GM18868 (cell line): ENCODE measurements around the gene DLEC1.
"Not testable (repeated sequence)": the region's sequence is repeated elsewhere in the genome, so short reads cannot be mapped to it uniquely, and the experiment has no call there.

ENCODE experiments used
- ATAC-seq: cut with Tn5 transposase; IDR thresholded peaks from one replicate; pipeline ENCODE4 v1.9.1; 2021; ENCODE audit warnings: mild to moderate bottlenecking, moderate library complexity; ENCODE audit not compliant: unreplicated experiment

DLEC1 gene

DNA sequence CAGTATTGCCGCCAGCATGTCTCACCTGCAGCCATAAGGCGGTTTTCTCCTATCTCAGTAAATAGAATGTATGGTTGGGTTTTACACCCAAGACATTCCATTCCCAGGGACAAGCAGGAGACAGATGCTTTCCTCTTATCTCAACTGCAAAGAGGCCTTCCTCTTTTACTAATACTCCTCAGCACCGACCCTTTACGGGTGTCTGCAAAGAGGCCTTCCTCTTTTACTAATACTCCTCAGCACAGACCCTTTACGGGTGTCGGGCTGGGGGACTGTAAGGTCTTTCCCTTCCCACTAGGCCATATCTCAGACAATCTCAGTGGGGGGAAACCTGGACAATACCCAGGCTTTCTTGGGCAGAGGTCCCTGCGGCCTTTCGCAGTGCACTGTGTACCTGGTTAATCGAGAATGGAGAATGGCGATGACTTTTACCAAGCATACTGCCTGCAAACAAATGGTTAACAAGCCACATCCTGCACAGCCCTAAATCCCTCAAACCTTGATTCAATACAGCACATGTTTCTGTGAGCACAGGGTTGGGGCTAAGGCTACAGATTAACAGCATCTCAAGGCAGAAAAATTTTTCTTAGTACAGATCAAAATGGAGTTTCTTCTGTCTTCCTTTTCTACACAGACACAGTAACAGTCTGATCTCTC, 96.7 kb downstream of the DLEC1 start:
- ATAC-seq: not testable (repeated sequence)

GRCh38 chr3:38136393-38136776, 97.4 kb downstream of the DLEC1 start:
- no peak for ATAC-seq

- ATAC-seq: peak; percentile 92
Observed at GRCh38 chr3:38136777-38137614, 98.0 kb downstream of the DLEC1 start, which contains the start of gene ACAA1. TSS of gene ACAA1 (minus strand) at chr3:38137127. CDS start at chr3:38137035, 92 bp downstream.

- no peak for ATAC-seq
Observed at GRCh38 chr3:38137615-38138348, 98.8 kb downstream of the DLEC1 start.

- ATAC-seq: peak; percentile 46
Observed at GRCh38 chr3:38138349-38139190, 99.6 kb downstream of the DLEC1 start, which contains the start of gene MYD88. TSS of gene MYD88 (plus strand) at chr3:38138661. CDS start at chr3:38138701, 40 bp downstream.

GRCh38 chr3:38139191-38139590, 100.2 kb downstream of the DLEC1 start:
- ATAC-seq: no peak

DNA sequence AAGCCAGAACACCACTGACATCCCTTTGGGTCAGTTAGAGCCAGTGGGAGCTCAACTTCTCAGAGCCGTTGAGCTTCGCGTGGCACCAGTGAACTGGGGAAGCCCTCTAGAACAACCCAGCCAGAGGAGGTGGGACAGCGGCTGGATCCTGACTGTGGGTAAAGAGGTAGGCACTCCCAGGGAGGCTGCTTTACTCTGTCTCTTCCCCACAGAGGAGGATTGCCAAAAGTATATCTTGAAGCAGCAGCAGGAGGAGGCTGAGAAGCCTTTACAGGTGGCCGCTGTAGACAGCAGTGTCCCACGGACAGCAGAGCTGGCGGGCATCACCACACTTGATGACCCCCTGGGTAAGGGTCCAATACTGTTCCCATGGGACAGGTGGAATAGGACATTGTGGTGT, 100.6 kb downstream of the DLEC1 start:
- ATAC-seq: no peak

GRCh38 chr3:38140326-38141172, 101.5 kb downstream of the DLEC1 start:
- no peak for ATAC-seq

- no peak for ATAC-seq
Observed at GRCh38 chr3:38141173-38141951, 102.4 kb downstream of the DLEC1 start.

DNA sequence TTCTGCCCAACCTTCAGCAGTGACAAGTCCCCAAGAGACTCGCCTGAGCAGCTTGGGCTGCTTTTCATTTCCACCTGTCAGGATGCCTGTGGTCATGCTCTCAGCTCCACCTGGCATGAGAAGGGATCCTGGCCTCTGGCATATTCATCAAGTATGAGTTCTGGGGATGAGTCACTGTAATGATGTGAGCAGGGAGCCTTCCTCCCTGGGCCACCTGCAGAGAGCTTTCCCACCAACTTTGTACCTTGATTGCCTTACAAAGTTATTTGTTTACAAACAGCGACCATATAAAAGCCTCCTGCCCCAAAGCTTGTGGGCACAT, 102.9 kb downstream of the DLEC1 start:
- no peak for ATAC-seq

DNA sequence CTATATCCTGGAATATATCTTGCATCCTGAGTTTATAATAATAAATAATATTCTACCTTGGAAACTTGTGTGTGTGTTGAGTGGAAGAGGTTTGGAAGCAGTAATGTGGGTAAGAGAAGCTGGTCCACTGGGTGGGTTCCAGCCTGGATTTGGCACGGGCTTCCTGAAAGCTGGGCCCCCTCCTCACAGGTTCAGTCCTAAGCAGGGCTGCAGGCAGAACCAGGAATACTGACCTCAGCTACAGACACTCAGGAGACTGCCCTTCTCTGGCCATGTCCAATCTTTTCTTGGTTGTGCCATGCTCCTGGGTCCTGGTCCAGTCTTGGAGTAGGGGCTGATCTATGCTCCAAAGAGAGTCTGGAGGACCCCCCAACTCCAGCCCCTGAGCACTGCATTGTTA, 104.0 kb downstream of the DLEC1 start:
- ATAC-seq: no peak

GRCh38 chr3:38143511-38143910, 104.5 kb downstream of the DLEC1 start:
- ATAC-seq: no peak

DNA sequence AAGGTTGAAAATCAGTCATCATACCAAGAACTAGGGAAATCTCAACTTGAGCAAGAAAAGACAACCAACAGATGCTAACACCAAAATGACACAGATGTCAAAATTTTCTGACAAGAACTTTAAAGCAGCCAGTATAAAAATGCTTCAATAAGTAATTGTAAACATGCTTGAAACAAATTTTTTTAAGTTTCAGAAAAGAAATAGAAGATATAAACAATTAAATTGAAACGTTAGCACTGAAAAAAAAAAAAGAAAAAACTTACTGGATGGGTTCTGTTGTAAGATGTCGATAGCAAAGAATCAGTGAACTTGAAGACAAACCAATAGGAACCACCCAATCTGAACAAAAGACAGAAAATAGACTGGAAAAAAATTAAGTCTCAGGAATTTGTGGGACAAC, 107.5 kb downstream of the DLEC1 start:
- no peak for ATAC-seq

DNA sequence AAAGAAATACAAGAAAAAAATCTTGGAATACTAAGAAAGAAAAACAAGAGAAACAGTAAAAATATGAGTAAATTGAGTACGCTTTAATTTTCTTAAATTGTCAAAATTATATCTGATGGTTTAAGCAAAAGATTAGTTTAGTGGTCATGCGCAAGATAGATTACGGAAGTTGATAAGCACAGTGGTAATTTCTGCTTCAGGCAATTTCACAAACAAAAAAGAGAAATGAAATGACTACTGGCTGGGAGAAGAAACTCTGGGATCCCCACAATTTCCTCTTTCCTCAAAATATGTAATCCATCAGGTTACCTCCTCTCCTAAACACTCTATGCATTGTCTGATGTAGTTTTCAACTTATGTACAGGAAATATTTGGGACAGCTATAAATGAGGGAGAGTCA, 108.4 kb downstream of the DLEC1 start:
- ATAC-seq: no peak

DNA sequence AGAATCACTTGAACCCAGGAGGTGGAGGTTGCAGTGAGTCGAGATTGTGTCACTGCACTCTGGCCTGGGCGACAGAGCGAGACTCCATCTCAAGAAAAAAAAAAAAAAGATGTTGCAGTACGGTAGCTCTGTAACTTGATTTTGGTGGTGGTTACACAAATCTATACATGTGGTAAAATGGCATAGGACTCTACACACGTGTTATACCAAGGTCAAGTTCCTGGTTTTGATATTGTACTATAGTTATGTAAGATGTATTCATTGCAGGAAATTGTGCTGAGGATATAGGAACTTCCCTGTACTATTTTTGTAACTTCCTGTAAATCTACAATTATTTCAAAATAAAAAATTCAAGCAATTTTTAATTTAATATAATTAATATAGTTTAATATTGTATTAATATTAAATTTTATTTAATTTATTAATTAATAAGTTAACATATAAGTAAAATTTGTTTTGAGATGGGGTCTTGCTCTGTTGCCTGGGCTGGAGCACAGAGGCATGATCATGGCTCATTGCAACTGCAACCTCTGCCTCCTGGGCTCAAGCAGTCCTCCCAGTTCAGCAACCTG, 109.4 kb downstream of the DLEC1 start:
- ATAC-seq: no peak

DNA sequence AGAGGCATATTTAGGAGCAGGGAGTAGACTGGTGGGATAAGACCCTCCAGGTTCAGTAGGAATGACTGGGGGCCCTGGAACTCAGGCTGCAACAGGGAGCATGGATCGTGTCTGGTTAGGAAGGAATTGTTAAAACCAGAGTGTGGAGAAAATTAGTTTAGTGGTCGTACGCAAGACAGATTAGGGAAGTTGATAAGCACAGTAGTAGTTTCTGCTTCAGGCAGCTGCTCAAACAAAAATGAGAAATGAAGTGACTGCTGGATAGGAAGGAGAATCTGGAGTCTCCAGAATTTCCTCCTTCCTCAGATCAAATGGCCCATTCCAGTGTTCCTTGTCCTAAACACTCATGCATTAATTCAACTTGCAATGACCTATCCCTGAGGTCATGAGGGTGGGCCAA, 110.7 kb downstream of the DLEC1 start:
- peak; percentile 51 for ATAC-seq

DNA sequence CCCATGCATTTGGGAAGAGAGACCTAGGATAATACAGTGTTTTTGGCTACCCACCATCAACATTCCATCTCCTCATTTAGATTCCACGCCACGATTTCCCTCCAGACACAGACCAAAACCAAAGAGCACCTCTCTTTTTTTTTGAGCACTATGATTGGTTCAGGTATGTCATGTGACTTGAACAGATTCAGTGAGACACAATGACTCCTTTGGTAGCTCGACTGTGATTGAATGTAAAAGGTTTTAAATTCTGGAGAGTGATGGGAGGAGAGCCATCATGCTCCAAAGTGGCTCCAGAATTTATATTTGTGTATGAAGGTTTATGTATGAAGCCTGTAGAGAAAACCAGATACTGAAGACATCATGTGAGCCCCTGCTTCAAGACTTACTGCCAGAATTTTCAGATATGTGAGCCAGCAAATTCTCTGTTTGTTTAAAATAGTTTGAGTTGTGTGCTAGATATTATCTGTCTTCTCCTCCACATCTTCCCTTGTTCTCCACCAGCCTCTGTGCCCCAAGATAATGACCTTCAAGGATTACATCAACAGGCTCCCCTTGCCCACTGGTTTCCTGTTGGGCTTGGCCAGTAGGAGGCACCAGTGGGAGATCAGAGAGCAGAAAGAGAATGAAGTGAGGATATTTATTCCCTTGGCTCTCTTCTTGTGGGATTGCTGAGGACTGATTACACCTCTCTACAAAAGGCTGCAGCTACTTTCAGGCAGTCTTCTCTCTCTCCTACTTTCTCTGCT, 111.9 kb downstream of the DLEC1 start:
- ATAC-seq: no peak

DNA sequence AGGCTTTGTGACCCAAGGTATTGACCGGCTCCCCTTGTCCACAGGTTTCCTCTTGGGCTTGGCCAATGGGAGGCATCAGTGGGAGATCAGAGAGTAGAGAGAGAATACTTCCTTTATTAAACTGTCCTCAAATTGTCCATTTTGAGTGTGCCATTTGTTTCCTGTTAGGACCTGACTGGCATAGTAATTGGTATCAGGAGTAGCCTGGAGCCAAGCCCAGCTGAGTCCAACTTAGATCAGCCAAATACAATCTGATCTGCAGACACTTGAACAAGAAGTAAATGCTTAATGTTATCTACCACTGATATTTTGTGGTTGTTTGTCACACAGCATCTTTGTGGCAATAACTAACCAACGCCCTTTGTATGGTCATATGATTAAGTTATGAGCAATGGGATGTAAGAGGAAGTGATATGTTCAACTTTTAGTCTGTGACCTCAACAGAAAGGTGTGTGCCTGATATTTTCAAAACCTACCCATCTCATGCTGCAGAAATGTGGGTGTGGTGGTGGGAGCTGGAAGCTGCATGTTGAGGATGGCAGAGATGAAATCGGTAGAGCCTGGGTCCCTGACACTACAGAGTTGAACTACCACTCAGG, 112.8 kb downstream of the DLEC1 start:
- no peak for ATAC-seq
